Esophagus muscularis mucosa (tissue), 4 donors: ENCODE measurements around the gene OLA1.

Source experiments
- EP300 ChIP-seq: sonication (generic); formaldehyde crosslinking; IDR thresholded peaks from one replicate; pipeline ENCODE4 v1.6.1; 2017; ENCODE audit warnings: antibody characterized with exemption
- POLR2A ChIP-seq: fragments of 450-650 bp; IDR thresholded peaks from one replicate; pipeline ENCODE4 v1.6.1; 2017; ENCODE audit warnings: antibody characterized with exemption, moderate library complexity, mild to moderate bottlenecking, low read depth
- POLR2AphosphoS5 ChIP-seq, 2 donors: sonication (generic); formaldehyde crosslinking; IDR thresholded peaks; one replicate each; pipeline ENCODE4 v1.6.1; 2017; ENCODE audit warnings: antibody characterized with exemption in 2 of 2
- TF ChIP-seq, protein P1 (sequence below), 3 experiments: fragments of 200-600 bp in 2 of 3; fragments of 450-650 bp in 1 of 3; sonication (generic) in 2 of 3; IDR thresholded peaks; one replicate each; pipeline ENCODE4 v1.5.1; 2017 to 2019; ENCODE audit warnings: antibody characterized with exemption in 3 of 3, mild to moderate bottlenecking in 2 of 3, moderate library complexity in 1 of 3

GRCh38 chr2:174112073-174112472 lies 136.3 kb downstream of the OLA1 start:
- TF ChIP-seq, protein P1, sequence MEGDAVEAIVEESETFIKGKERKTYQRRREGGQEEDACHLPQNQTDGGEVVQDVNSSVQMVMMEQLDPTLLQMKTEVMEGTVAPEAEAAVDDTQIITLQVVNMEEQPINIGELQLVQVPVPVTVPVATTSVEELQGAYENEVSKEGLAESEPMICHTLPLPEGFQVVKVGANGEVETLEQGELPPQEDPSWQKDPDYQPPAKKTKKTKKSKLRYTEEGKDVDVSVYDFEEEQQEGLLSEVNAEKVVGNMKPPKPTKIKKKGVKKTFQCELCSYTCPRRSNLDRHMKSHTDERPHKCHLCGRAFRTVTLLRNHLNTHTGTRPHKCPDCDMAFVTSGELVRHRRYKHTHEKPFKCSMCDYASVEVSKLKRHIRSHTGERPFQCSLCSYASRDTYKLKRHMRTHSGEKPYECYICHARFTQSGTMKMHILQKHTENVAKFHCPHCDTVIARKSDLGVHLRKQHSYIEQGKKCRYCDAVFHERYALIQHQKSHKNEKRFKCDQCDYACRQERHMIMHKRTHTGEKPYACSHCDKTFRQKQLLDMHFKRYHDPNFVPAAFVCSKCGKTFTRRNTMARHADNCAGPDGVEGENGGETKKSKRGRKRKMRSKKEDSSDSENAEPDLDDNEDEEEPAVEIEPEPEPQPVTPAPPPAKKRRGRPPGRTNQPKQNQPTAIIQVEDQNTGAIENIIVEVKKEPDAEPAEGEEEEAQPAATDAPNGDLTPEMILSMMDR (IDR thresholded peaks at IDR 0.05): no peak
- TF ChIP-seq POLR2A (no peak), POLR2AphosphoS5 (IDR thresholded peaks at IDR 0.05) (no peak), EP300 (no peak)
